ENCODE measurements around the gene KRAS. TPM values are rescaled to one million over a fixed set of nuclear protein-coding genes. Genes with fewer than 3 reads are reported as not detected.

Gene KRAS
- total and polyA plus RNA-seq, 8 donors: 28.6 to 33.2 (median 30.5) TPM

DNA sequence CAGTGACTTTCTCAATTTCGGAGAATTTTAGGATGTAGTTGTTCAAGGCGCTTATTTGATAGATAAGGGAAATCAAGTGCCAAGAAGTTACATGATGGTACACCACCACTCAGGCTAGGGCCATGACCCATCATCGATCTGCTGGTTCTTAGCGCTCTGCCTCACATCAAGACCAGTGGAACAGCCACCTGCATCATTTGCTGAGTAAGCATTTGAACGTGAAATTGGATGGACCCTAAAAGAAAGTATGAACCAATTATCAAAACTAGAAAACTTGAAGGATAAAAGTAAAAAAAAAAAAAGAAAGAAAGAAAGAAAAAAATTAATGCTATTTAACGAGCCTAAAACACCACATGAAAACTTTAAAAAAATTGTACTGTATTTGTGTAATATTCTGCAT lies 27.5 kb upstream of the KRAS start:
- intact Hi-C loops (cut with DNase I): no loop called here
- Histone ChIP-seq H3K4me3 (no peak overlapping the region), H3K4me1 (no peaks in the 10 kb centered on the region), H3K27ac (no peak overlapping the region), H3K36me3 (no peaks in the 10 kb centered on the region), H3K9me3 (no peaks in the 10 kb centered on the region), H3K27me3 (no peaks in the 10 kb centered on the region)
- DNase-seq (no peak), ATAC-seq (no peak)
- no peak for TF ChIP-seq CTCF (IDR thresholded peaks at IDR 0.05)

GRCh38 chr12:25276199-25276937 lies 25.6 kb upstream of the KRAS start:
- H3K27me3 ChIP-seq: no peaks in the 10 kb centered on the region
- DNase-seq (peak in 2 of 4 donors; percentile 14 to 23), ATAC-seq (peak; percentile 37)
- TF ChIP-seq CTCF (IDR thresholded peaks at IDR 0.05): no peak
- H3K4me1 ChIP-seq: no peaks in the 10 kb centered on the region
- intact Hi-C loops (cut with DNase I): no loop called here
- no peak overlapping the region for H3K27ac ChIP-seq
- no peaks in the 10 kb centered on the region for H3K9me3 ChIP-seq
- H3K4me3 ChIP-seq: no peak overlapping the region
- H3K36me3 ChIP-seq: no peaks in the 10 kb centered on the region

DNA sequence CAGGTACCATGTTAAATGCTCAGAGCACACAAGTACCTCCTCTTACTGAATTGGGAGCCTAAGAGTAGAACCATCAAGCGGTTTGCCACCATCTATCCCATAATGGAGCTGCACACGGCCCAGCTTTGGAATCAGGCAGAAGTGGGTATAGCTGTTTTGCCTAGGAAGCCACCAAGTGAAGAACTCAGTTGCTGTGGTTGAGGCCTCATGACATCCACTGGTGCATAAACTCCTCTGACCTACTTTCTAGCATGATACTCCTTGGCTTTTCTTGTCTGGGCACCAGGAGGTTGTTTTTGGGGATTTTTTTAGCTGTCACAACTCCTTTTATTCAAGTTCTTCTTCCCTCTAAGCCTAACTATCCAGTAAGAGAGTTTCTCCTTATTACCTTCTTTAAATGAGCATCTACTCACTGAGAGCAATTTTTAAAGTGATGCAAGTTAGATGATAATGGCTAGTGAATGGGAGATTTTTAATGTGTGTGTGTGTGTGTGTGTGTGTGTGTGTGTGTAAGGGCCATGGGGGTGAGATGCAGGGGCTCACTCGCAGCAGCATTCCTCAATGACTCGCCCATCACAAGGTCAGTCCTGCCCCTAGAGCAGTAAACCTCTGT lies 20.9 kb upstream of the KRAS start:
- H3K4me3 ChIP-seq: no peak overlapping the region
- no peaks in the 10 kb centered on the region for H3K27me3 ChIP-seq
- no peak overlapping the region for H3K27ac ChIP-seq
- intact Hi-C loops (cut with DNase I): no loop called here
- no peaks in the 10 kb centered on the region for H3K9me3 ChIP-seq
- ATAC-seq: no peak
- no peaks in the 10 kb centered on the region for H3K4me1 ChIP-seq
- no peaks in the 10 kb centered on the region for H3K36me3 ChIP-seq
- DNase-seq: no peak
- no peak for TF ChIP-seq CTCF (IDR thresholded peaks at IDR 0.05)

GRCh38 chr12:25269701-25270100 lies 19.0 kb upstream of the KRAS start:
- Histone ChIP-seq H3K4me1 (no peaks in the 10 kb centered on the region), H3K9me3 (no peaks in the 10 kb centered on the region), H3K36me3 (no peaks in the 10 kb centered on the region), H3K4me3 (no peak overlapping the region), H3K27ac (no peak overlapping the region), H3K27me3 (no peaks in the 10 kb centered on the region)
- ATAC-seq (no peak), DNase-seq (no peak)
- intact Hi-C loops (cut with DNase I): no loop called here
- TF ChIP-seq CTCF (IDR thresholded peaks at IDR 0.05): no peak

DNA sequence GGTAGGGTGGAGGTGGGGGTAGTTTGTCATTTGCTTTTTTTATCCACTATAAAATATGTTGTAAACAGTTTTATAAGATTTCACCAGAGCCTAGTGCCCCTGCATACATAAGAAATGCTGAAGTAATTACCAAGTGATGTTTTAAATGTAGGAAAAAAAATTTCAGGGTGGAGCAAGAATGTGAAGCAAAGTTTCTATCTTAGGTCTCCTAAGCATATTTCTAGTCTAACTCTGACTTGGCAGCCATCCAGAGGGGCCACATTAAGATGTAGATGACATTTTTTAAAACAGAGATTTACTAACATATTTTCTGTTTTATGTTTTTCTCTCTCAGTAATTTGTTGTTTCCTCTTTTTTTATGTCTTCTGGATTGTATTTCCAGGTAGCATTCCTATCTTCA lies 15.8 kb upstream of the KRAS start:
- no peak for ATAC-seq

More for the DNA sequence above, 15.8 kb upstream of the KRAS start:
- no peaks in the 10 kb centered on the region for H3K36me3 ChIP-seq
- H3K27ac ChIP-seq: no peak overlapping the region
- TF ChIP-seq CTCF (IDR thresholded peaks at IDR 0.05): no peak
- H3K9me3 ChIP-seq: no peaks in the 10 kb centered on the region
- H3K4me3 ChIP-seq: no peak overlapping the region
- H3K27me3 ChIP-seq: no peaks in the 10 kb centered on the region
- intact Hi-C loops (cut with DNase I): no loop called here
- H3K4me1 ChIP-seq: no peaks in the 10 kb centered on the region
- no peak for DNase-seq

Measured in left lung (tissue), 10 donors.